NCI-H69 (cell line): ENCODE measurements around the gene MRC2.
"Not testable (repeated sequence)": the region's sequence is repeated elsewhere in the genome, so short reads cannot be mapped to it uniquely, and the experiment has no call there.

Experiments
- DNase-seq: peaks from one replicate; lab custom pipeline; 2025; lab: John Stamatoyannopoulos, UW

MRC2 gene, protein sequence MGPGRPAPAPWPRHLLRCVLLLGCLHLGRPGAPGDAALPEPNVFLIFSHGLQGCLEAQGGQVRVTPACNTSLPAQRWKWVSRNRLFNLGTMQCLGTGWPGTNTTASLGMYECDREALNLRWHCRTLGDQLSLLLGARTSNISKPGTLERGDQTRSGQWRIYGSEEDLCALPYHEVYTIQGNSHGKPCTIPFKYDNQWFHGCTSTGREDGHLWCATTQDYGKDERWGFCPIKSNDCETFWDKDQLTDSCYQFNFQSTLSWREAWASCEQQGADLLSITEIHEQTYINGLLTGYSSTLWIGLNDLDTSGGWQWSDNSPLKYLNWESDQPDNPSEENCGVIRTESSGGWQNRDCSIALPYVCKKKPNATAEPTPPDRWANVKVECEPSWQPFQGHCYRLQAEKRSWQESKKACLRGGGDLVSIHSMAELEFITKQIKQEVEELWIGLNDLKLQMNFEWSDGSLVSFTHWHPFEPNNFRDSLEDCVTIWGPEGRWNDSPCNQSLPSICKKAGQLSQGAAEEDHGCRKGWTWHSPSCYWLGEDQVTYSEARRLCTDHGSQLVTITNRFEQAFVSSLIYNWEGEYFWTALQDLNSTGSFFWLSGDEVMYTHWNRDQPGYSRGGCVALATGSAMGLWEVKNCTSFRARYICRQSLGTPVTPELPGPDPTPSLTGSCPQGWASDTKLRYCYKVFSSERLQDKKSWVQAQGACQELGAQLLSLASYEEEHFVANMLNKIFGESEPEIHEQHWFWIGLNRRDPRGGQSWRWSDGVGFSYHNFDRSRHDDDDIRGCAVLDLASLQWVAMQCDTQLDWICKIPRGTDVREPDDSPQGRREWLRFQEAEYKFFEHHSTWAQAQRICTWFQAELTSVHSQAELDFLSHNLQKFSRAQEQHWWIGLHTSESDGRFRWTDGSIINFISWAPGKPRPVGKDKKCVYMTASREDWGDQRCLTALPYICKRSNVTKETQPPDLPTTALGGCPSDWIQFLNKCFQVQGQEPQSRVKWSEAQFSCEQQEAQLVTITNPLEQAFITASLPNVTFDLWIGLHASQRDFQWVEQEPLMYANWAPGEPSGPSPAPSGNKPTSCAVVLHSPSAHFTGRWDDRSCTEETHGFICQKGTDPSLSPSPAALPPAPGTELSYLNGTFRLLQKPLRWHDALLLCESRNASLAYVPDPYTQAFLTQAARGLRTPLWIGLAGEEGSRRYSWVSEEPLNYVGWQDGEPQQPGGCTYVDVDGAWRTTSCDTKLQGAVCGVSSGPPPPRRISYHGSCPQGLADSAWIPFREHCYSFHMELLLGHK (N-terminal part only)

DNA sequence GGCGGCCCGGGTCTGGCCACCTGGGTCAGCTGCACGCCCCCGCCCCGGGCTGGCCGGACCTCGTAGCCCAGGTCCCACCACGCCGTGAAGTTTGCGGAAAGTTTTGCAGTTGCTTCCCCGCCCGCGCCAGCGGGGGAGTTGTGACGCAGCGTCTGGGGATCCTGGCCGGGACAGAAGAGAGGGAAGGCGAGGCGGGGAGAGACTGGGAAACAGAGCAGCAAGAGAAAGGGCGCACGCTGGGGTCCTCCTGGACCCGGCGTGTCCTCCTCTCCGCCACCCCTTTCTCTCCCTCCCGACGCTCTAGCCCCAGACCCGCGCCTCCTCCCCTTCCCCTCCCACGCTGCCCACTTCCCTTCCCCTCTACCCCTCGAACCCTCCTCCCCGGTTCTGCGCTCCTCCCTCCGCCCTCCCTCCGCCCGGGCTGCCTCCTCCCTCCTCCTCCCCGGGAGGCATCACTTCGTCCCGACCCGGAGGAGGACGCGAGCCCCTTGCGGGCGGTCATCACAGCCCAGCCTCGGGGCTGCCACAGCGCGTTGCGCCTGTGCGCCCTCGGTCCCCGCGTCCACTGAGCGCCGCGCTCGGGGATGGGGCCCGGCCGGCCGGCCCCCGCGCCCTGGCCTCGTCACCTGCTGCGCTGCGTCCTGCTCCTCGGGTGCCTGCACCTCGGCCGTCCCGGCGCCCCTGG, at the start of gene MRC2:
Gene MRC2, plus strand, starts transcription at position 452 of the 685 bp plus-strand sequence. Its CDS starts 133 bp downstream, at position 585.
- DNase-seq, result peak; percentile 57

DNA sequence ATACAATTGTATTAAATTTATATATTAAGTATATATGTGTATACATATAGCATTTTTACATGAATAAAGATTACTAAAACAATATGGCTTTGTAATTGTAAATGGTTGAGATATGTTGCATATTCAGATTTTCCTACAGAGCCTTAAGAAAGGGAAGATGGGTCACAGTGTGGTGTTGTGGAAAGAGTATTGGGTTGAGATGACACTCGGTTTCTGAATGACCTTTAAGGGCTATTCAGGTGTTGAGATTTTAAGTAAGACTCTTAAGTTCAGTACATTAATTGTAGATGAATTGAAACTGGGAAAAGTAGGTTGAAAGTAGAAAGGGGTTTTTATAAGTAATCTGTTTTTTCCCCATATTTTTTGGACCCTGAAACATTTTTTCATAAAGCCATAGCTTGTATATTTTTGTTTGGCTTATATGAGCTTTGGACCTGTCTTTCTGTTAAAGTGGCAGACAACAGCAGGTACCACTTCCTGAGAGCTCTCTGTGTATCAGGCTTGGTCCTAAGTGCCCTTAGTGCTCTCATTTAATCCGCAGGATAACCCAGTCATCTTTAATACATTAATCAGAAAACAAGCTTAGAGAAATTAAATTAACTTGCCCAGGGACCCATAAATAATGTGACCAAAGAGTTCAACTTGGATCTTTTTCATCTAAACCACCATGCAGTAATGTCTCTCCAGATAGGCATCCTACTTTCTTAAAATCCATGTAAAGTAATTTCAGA, 48.5 kb upstream of the MRC2 start:
- DNase-seq, result no peak

DNA sequence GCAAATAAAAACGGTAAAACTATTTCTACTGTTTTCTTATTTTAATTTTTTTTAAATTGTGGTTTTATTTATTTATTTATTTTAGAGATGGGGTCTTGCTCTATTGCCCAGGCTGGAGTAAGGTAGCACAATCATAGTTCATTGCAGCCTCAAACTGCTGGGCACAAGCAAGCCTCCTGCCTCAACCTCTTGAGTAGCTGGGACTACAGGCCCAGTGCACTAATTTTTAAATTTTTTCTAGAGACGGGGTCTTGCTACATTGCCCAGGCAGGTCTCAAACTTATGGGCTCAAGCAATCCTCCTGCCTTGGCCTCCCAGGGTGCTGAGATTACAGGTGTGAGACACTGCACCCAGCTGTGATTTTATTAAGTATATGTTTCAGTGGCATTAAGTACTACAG, 46.5 kb upstream of the MRC2 start:
- DNase-seq, result no peak

DNA sequence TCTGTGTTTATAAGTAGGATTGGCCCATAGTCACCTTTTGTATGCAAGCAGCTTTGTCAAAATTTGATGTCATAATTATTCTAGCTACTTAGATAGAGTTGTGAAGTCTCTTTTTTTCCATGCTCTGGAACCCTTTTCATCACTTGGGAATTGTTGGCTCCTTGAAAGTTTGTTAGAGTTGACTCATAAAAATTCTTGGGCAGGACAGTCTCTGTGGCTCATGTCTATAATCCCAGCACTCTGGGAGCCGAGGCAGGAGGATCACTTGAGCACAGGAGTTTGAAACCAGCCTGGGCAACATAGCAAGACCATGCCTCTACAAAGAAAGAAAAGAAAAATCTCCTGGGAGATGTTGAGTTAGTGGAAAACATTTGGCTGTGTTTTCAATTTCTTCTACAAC, 45.7 kb upstream of the MRC2 start:
- no peak for DNase-seq

- DNase-seq, result peak; percentile 64
Measured at GRCh38 chr17:62587554-62587953, 39.9 kb upstream of the MRC2 start.

GRCh38 chr17:62588109-62588508, 39.4 kb upstream of the MRC2 start:
- DNase-seq, result peak; percentile 26

GRCh38 chr17:62591333-62591732, 36.1 kb upstream of the MRC2 start:
- DNase-seq, result no peak

GRCh38 chr17:62591822-62592221, 35.6 kb upstream of the MRC2 start:
- DNase-seq, result not testable (repeated sequence)

- DNase-seq, result peak; percentile 27
Measured at GRCh38 chr17:62592341-62593099, 35.0 kb upstream of the MRC2 start.

DNA sequence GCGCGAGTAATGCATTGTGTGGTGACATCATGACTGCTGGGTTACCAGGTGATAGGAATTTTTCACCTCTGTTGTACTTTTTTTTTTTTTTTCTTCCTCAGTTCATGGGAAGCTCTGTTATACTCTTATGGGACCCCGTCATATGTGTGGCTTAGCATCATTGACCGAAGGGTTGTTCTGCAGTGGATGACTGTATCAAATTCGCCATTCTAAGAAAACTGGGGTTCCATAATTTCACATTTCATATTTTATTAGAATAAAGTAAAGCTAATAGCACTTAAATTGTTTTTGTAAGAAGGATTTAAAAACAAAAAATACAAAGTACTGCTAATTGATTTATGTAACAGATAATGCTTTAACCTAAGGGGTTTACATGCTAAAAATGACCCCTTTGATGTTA, 32.0 kb upstream of the MRC2 start:
- DNase-seq, result no peak

GRCh38 chr17:62596662-62597061, 30.8 kb upstream of the MRC2 start:
- DNase-seq, result no peak

- DNase-seq, result no peak
Measured at GRCh38 chr17:62597150-62597549, 30.3 kb upstream of the MRC2 start.

DNA sequence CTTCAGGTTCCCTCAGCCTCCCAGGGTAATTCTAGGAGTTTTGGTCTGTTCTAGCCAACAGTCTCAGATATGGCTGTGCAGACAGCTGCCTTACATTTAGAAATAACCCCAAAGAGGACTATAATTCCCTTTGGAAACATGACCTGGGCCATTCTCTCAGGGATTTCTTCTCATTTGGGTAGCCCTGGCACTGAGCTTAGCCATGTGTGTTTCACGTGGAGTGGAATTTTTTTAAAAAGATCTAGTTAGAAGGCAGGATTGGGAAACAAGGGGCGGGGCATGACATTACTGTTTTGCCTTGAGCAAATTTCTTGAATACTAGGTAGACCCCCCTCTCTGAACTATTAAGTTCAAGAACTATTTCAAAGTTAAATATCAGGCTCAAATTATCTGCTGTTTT, 29.6 kb upstream of the MRC2 start:
- no peak for DNase-seq

- no peak for DNase-seq
Measured at GRCh38 chr17:62599964-62600657, 27.4 kb upstream of the MRC2 start.

DNA sequence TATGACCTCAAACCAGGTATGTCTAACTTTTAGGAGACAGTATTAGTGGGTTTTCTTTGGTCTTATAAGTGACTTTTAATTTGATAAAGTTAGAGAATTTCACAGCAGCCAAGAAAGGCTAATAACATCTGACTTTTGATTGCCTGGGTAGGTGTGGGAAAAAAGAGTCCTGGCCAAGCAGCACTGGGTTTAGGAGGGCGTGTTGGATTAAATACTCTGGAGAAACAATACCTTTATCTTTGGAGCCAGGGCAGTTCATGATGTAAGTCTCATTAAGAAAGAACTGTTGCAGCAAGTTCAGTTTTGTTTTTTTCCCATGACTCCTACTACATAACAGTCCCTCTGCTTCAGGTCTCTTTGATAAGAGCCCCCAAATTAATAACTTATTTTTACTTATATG, 26.7 kb upstream of the MRC2 start:
- DNase-seq, result no peak

GRCh38 chr17:62601471-62601870, 26.0 kb upstream of the MRC2 start:
- DNase-seq, result no peak

DNA sequence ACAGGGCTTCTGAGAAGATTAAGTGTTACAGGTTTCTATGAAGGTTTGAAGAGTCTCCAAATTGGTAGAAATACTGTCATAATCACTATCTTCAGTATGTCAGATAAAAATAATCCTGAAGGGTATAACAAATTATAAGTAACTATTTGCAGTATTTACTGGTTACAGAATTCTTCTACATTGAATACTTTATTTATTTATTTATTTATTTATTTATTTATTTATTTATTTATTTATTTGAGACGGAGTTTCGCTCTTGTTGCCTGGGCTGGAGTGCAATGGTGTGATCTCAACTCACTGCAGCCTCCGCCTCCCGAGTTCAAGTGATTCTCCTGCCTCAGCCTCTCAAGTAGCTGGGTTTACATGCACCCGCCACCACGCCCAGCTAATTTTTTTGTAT, 23.7 kb upstream of the MRC2 start:
- not testable (repeated sequence) for DNase-seq

- no peak for DNase-seq
Measured at GRCh38 chr17:62605588-62605987, 21.9 kb upstream of the MRC2 start.

GRCh38 chr17:62611292-62611691, 16.2 kb upstream of the MRC2 start:
- no peak for DNase-seq

- no peak for DNase-seq
Measured at GRCh38 chr17:62611728-62612127, 15.7 kb upstream of the MRC2 start.
